ENCODE results near the gene TTC23. TPM values are rescaled to one million over a fixed set of nuclear protein-coding genes. Genes with fewer than 3 reads are reported as not detected.

The TTC23 gene, protein sequence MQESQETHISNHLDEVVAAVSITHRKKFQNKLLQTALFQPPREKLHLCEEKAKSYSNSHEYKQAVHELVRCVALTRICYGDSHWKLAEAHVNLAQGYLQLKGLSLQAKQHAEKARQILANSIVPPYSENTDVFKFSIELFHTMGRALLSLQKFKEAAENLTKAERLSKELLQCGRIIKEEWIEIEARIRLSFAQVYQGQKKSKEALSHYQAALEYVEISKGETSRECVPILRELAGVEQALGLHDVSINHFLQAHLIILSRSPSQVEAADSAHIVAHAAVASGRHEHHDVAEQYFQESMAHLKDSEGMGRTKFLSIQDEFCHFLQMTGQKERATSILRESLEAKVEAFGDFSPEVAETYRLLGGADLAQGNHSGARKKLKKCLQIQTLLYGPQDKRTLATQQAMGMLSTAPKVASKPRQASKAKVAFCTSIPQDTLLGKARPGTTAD
- total RNA-seq, result under 1 TPM; 0.19 to 0.81 TPM
- 0.40 TPM for polyA plus RNA-seq (2013, experiment 1 of 2)
- 0.88 TPM for polyA plus RNA-seq (2013, experiment 2 of 2)
- total RNA-seq, result 0 to 7.2 (median 0.93) reads per million in 172 experiments

DNA sequence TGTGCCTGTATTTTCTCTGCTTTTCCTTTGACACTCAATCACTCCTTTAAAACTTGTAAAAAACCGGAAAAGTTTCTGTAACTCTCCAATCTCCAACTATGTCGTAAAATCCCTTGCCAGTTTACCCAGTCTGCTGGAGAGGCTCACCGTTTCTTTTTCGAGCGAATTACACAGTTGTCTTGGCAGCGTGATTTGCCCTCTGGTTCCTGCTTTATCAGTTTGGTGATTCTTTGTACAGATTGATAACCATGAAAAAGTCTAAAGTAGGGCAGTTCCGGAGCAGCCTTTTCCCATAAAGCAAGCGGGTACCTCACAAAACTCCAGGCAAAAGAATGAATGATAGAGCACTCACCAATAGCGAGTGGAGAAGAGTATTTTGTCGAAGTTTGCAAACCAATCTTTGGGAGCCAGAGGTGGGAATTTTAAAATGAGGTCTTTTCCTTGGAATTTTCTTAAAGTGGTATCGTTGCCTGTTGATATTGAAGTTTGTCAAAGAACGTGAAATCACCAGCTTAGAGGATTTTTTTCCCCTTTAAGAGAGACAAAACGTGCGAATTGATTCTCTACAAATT, at the start of gene TTC23:
TSS of gene TTC23 (minus strand) at position 312 of the 572 bp plus-strand sequence. CDS start 20,869 bp downstream, outside the sequence.
- peak in 1 of 14 experiments; percentile 15 for DNase-seq
- POLR2A ChIA-PET, result interaction anchor here (0.6 to 0.7 kb wide), 2 partner anchors 30 to 1084 kb away, joined by 3 read pairs; no protein-coding TSS in a partner anchor

GRCh38 chr15:99296386-99296785, 47.0 kb upstream of the TTC23 start:
- no peaks in the 10 kb centered on the region for H3K4me1 Mint-ChIP-seq (ENCODE audit: low read depth)
- no peak overlapping the region for H3K4me3 Mint-ChIP-seq
- no peak overlapping the region for H3K27ac Mint-ChIP-seq
- Histone ChIP-seq H3K27ac (ENCODE audit: low read depth in 1 of 2, low read length in 2 of 2) (no peak overlapping the region), H3K4me1 (ENCODE audit: insufficient read depth, low read length) (no peaks in the 10 kb centered on the region), H3K27me3 (ENCODE audit: control insufficient read depth in 1 of 2, insufficient read depth in 2 of 2, low read length in 2 of 2) (no peaks in the 10 kb centered on the region), H3K36me3 (ENCODE audit: insufficient read depth, low read length) (peaks cover 4% of the 10 kb centered on the region), H3K9me3 (ENCODE audit: control insufficient read depth in 1 of 2, insufficient read depth in 1 of 2, low read length in 2 of 2) (no peaks in the 10 kb centered on the region), H3K4me3 (ENCODE audit: low read length) (no peak overlapping the region)
- no peak for ATAC-seq (ENCODE audit: poor library complexity)
- CTCF ChIA-PET, result no interaction called here
- TF ChIP-seq, protein P1, sequence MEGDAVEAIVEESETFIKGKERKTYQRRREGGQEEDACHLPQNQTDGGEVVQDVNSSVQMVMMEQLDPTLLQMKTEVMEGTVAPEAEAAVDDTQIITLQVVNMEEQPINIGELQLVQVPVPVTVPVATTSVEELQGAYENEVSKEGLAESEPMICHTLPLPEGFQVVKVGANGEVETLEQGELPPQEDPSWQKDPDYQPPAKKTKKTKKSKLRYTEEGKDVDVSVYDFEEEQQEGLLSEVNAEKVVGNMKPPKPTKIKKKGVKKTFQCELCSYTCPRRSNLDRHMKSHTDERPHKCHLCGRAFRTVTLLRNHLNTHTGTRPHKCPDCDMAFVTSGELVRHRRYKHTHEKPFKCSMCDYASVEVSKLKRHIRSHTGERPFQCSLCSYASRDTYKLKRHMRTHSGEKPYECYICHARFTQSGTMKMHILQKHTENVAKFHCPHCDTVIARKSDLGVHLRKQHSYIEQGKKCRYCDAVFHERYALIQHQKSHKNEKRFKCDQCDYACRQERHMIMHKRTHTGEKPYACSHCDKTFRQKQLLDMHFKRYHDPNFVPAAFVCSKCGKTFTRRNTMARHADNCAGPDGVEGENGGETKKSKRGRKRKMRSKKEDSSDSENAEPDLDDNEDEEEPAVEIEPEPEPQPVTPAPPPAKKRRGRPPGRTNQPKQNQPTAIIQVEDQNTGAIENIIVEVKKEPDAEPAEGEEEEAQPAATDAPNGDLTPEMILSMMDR (IDR thresholded peaks at IDR 0.05), result no peak
- no peaks in the 10 kb centered on the region for H3K27me3 Mint-ChIP-seq
- intact Hi-C loops (cut with DNase I, micrococcal nuclease), result no loop called here
- POLR2A ChIA-PET, result no interaction called here
- H3K9me3 Mint-ChIP-seq, result no peaks in the 10 kb centered on the region
- H3K36me3 Mint-ChIP-seq (ENCODE audit: low read depth), result peaks cover 37% of the 10 kb centered on the region
- no peak for DNase-seq

More for the DNA sequence above, at the start of gene TTC23:
- CTCF ChIA-PET, result no interaction called here
- peaks cover 4% of the 10 kb centered on the region for H3K36me3 Mint-ChIP-seq (ENCODE audit: low read depth)
- Histone ChIP-seq H3K27ac (ENCODE audit: low read depth in 1 of 2, low read length in 2 of 2) (no peak within 1 kb of the TSS), H3K27me3 (ENCODE audit: control insufficient read depth in 1 of 2, insufficient read depth in 2 of 2, low read length in 2 of 2) (no peaks in the 10 kb centered on the region), H3K4me1 (ENCODE audit: insufficient read depth, low read length) (peaks cover 22% of the 10 kb centered on the region), H3K36me3 (ENCODE audit: insufficient read depth, low read length) (no peaks in the 10 kb centered on the region), H3K9me3 (ENCODE audit: control insufficient read depth in 1 of 2, insufficient read depth in 1 of 2, low read length in 2 of 2) (no peaks in the 10 kb centered on the region), H3K4me3 (ENCODE audit: low read length) (no peak within 1 kb of the TSS)
- TF ChIP-seq, protein P1 (IDR thresholded peaks at IDR 0.05), result no peak
- intact Hi-C loops (cut with DNase I, micrococcal nuclease), result loop anchor here in 1 of 2 experiments (5.0 kb wide), 1 partner anchor 1343 kb away; no protein-coding TSS in a partner anchor
- H3K27me3 Mint-ChIP-seq, result no peaks in the 10 kb centered on the region
- peaks cover 24% of the 10 kb centered on the region for H3K4me1 Mint-ChIP-seq (ENCODE audit: low read depth)
- peak within 1 kb of the TSS; percentile 86 for H3K4me3 Mint-ChIP-seq
- no peak within 1 kb of the TSS for H3K27ac Mint-ChIP-seq
- H3K9me3 Mint-ChIP-seq, result peaks cover 3% of the 10 kb centered on the region
- ATAC-seq (ENCODE audit: poor library complexity), result no peak

DNA sequence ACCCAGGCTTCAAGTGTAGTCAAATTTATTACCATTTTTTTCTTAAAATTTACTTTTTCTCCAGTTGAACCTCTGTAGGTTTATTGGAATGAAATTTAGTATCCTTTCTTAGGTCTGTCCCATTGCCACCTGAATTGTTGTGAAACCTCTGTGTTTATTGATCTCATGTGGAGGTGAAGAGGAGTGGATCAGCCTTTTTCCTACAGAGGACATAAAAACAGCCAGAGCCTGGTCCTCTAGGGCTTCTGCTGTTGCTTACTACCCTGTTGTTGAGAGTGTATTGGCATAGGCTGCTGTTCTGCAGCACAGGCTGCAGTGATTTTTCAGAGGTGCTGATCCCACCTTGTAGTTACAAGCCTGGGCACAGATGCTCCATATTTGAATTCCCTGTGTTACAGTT, 46.5 kb upstream of the TTC23 start:
- Histone ChIP-seq H3K9me3 (ENCODE audit: control insufficient read depth in 1 of 2, insufficient read depth in 1 of 2, low read length in 2 of 2) (no peaks in the 10 kb centered on the region), H3K27me3 (ENCODE audit: control insufficient read depth in 1 of 2, insufficient read depth in 2 of 2, low read length in 2 of 2) (no peaks in the 10 kb centered on the region), H3K4me1 (ENCODE audit: insufficient read depth, low read length) (no peaks in the 10 kb centered on the region), H3K4me3 (ENCODE audit: low read length) (no peak overlapping the region), H3K36me3 (ENCODE audit: insufficient read depth, low read length) (peaks cover 4% of the 10 kb centered on the region), H3K27ac (ENCODE audit: low read depth in 1 of 2, low read length in 2 of 2) (no peak overlapping the region)
- H3K27ac Mint-ChIP-seq, result no peak overlapping the region
- H3K4me1 Mint-ChIP-seq (ENCODE audit: low read depth), result no peaks in the 10 kb centered on the region
- no peaks in the 10 kb centered on the region for H3K27me3 Mint-ChIP-seq
- peaks cover 43% of the 10 kb centered on the region for H3K36me3 Mint-ChIP-seq (ENCODE audit: low read depth)
- intact Hi-C loops (cut with DNase I, micrococcal nuclease), result no loop called here
- no peak for ATAC-seq (ENCODE audit: poor library complexity)
- TF ChIP-seq, protein P1 (IDR thresholded peaks at IDR 0.05), result no peak
- DNase-seq, result no peak
- no peak overlapping the region for H3K4me3 Mint-ChIP-seq
- H3K9me3 Mint-ChIP-seq, result no peaks in the 10 kb centered on the region
- ChIA-PET CTCF (no interaction called here), POLR2A (no interaction called here)
